Measurements from ENCODE around the gene CLEC4D.

- no peak for TF ChIP-seq POLR2A (IDR thresholded peaks at IDR 0.05)
- TF ChIP-seq CTCF (IDR thresholded peaks at IDR 0.05) = no peak
These were observed 50.1 kb downstream of the CLEC4D start for GRCh38 chr12:8563356-8563755.
